ENCODE measurements around the gene ESR1. TPM values are rescaled to one million over a fixed set of nuclear protein-coding genes. Genes with fewer than 3 reads are reported as not detected.

ESR1 gene
- total RNA-seq, 6 experiments from 2014 or later = 1.6 to 59.9 (median 18.6) TPM

DNA sequence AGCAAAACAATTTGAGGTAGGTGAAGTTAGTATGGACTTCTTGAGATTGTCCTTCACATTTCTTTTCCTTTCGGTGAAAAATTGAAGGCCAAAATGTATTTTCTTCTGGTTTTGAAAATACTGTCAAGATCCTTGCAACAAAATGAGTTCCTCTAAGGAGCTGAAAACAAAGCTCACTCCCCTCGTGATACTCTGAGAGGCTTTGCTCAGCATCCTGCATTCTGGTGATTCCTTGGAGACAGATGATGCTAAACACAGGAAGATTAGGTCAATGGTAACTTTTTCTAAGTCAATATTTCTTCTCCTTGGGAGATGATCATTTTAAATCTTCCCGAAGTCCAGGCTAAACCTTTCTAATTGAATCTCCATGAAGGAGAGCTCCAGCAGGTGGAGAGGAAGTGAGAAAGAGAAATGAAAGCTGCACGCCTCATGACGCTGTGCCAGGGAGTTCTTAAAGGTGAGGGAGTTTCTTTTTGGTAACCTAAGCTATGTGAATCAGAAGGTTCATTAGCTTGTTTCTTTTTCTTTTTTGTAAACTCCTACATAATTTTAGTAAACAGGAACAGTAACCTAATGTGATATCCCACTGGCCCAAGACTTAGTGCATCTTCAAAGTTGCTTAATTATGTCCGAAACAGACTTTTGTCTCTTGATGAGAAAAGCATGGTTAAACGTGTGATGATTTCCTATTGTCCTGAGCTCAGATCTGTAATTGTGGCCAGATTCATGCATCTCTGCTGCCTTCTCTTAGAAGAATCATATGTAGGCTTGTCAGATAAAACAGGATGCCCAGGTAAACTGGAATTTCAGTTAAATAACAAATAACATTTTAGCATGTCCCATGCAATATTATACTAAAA is 15.0 kb downstream of the ESR1 start:
- Histone ChIP-seq H3K4me3 (no peak overlapping the region), H3K27ac (no peak overlapping the region), H3K4me1 (peaks cover 0 to 20% (median 7%) of the 10 kb centered on the region in 4 donors), H3K9me3 (no peaks in the 10 kb centered on the region), H3K27me3 (no peaks in the 10 kb centered on the region), H3K36me3 (no peaks in the 10 kb centered on the region)
- TF ChIP-seq POLR2A (IDR thresholded peaks at IDR 0.05) = no peak
- TF ChIP-seq, protein P1, sequence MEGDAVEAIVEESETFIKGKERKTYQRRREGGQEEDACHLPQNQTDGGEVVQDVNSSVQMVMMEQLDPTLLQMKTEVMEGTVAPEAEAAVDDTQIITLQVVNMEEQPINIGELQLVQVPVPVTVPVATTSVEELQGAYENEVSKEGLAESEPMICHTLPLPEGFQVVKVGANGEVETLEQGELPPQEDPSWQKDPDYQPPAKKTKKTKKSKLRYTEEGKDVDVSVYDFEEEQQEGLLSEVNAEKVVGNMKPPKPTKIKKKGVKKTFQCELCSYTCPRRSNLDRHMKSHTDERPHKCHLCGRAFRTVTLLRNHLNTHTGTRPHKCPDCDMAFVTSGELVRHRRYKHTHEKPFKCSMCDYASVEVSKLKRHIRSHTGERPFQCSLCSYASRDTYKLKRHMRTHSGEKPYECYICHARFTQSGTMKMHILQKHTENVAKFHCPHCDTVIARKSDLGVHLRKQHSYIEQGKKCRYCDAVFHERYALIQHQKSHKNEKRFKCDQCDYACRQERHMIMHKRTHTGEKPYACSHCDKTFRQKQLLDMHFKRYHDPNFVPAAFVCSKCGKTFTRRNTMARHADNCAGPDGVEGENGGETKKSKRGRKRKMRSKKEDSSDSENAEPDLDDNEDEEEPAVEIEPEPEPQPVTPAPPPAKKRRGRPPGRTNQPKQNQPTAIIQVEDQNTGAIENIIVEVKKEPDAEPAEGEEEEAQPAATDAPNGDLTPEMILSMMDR (IDR thresholded peaks at IDR 0.05) = no peak
- intact Hi-C loops (cut with DNase I) = no loop called here
- DNase-seq = no peak
- WGBS (ENCODE audit: insufficient coverage, low coverage, low lambda C conversion rate, missing lambda C conversion rate) = 79% methylated on average over 7 of the region's 7 CpGs
- no peak for ATAC-seq

DNA sequence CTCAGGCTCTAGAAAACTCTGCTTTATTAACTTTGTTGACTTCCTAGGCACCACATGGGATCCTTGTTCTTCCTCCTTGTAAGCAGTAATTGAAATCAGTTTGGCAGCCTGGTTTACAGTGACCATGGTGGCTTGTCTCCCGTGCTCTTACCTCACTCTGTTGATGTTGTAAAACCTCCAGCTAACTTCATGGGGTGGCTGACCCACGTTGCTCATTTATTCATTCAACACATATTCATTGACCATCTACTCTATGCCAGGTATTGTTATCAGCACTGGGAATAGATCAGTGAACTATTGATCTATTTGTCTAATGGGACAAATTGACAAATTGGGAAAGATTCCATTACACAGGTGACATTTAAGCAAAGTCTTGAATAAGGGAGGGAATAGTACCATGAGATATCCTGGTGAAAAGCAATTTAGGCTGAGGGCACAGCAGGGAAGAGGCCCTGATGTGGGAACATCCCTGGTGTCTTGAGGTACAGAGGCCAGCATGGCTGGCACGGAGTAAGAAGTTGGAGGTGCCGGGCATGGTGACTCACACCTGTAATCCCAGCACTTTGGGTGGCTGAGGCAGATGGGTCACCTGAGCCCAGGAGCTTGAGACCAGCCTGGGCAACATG is 19.1 kb downstream of the ESR1 start:
- DNase-seq (no peak), ATAC-seq (peak; percentile 68 to 88 (median 75))
- H3K36me3 ChIP-seq = no peaks in the 10 kb centered on the region
- H3K9me3 ChIP-seq = no peaks in the 10 kb centered on the region
- TF ChIP-seq, protein P1 (IDR thresholded peaks at IDR 0.05) = no peak
- no peak for TF ChIP-seq POLR2A (IDR thresholded peaks at IDR 0.05)
- no peak overlapping the region for H3K27ac ChIP-seq
- WGBS (ENCODE audit: insufficient coverage, low coverage, low lambda C conversion rate, missing lambda C conversion rate) = 65% methylated on average over 4 of the region's 4 CpGs
- no peaks in the 10 kb centered on the region for H3K27me3 ChIP-seq
- no peak overlapping the region for H3K4me3 ChIP-seq
- peaks cover 0 to 20% (median 9%) of the 10 kb centered on the region in 4 donors for H3K4me1 ChIP-seq
- intact Hi-C loops (cut with DNase I) = no loop called here

DNA sequence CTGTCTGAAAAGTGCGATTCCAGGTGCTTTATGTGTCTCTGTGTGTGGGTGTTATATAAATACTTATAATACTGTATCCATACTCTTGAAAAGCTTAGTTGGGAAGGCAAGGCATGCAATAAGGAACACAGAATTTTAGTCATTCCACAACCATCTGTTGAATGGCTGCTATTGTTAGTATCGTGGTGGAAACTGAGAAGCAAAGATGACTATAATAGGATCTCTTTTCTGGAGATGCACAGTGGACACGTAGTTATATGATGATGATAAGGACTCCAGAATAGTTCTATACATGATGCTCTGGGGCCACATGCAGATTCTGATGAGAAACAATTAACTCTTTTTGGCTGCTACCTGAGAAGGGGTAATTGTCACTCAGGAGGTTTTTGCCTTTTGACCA is 25.2 kb downstream of the ESR1 start:
- intact Hi-C loops (cut with DNase I) = no loop called here
- TF ChIP-seq, protein P1 (IDR thresholded peaks at IDR 0.05) = no peak
- TF ChIP-seq POLR2A (IDR thresholded peaks at IDR 0.05) = no peak
- ATAC-seq = no peak
- Histone ChIP-seq H3K27ac (no peak overlapping the region), H3K4me1 (peaks cover 0 to 2% (median 0%) of the 10 kb centered on the region in 4 donors), H3K36me3 (no peaks in the 10 kb centered on the region), H3K4me3 (no peak overlapping the region), H3K27me3 (no peaks in the 10 kb centered on the region), H3K9me3 (no peaks in the 10 kb centered on the region)
- WGBS (ENCODE audit: insufficient coverage, low coverage, low lambda C conversion rate, missing lambda C conversion rate) = 80% methylated on average over 3 of the region's 3 CpGs
- no peak for DNase-seq

DNA sequence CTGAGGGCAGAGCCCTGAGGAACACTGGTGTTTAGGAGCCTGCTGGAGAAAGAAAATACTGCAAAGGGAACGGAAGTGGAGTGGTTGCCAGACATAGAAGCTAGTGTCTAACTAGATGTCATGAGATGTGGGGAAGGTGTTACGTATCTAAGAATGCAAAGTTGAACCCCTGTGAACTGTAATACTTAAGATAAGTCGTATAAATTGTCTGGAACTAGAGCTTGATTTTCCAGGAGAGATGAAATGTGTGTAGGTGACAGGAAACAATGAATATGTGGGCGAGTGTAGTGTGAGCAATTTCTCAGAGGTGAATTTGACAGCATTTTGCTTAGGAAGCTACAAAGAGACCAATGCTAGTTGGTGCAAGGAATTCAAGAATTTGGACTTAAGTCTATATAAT is 27.9 kb downstream of the ESR1 start:
- Histone ChIP-seq H3K4me1 (no peaks in the 10 kb centered on the region), H3K27ac (no peak overlapping the region), H3K9me3 (no peaks in the 10 kb centered on the region), H3K4me3 (no peak overlapping the region), H3K36me3 (no peaks in the 10 kb centered on the region), H3K27me3 (no peaks in the 10 kb centered on the region)
- DNase-seq = no peak
- WGBS (ENCODE audit: insufficient coverage, low coverage, low lambda C conversion rate, missing lambda C conversion rate) = 66% methylated on average over 4 of the region's 4 CpGs
- intact Hi-C loops (cut with DNase I) = no loop called here
- ATAC-seq = no peak
- no peak for TF ChIP-seq POLR2A (IDR thresholded peaks at IDR 0.05)
- TF ChIP-seq, protein P1 (IDR thresholded peaks at IDR 0.05) = no peak

All from right lobe of liver (tissue), 6 donors.